Activated CD4-positive, alpha-beta T cell treated with anti-CD3 and anti-CD28 coated beads for 1 hour (primary cell): ENCODE measurements around the gene MKRN2.
"Not testable (repeated sequence)": the region's sequence is repeated elsewhere in the genome, so short reads cannot be mapped to it uniquely, and the experiment has no call there.

Experiments used
- DNase-seq: peaks from one replicate; pipeline ENCODE4 v3.0.0-alpha.2; 2020

MKRN2 gene, protein sequence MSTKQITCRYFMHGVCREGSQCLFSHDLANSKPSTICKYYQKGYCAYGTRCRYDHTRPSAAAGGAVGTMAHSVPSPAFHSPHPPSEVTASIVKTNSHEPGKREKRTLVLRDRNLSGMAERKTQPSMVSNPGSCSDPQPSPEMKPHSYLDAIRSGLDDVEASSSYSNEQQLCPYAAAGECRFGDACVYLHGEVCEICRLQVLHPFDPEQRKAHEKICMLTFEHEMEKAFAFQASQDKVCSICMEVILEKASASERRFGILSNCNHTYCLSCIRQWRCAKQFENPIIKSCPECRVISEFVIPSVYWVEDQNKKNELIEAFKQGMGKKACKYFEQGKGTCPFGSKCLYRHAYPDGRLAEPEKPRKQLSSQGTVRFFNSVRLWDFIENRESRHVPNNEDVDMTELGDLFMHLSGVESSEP

DNA sequence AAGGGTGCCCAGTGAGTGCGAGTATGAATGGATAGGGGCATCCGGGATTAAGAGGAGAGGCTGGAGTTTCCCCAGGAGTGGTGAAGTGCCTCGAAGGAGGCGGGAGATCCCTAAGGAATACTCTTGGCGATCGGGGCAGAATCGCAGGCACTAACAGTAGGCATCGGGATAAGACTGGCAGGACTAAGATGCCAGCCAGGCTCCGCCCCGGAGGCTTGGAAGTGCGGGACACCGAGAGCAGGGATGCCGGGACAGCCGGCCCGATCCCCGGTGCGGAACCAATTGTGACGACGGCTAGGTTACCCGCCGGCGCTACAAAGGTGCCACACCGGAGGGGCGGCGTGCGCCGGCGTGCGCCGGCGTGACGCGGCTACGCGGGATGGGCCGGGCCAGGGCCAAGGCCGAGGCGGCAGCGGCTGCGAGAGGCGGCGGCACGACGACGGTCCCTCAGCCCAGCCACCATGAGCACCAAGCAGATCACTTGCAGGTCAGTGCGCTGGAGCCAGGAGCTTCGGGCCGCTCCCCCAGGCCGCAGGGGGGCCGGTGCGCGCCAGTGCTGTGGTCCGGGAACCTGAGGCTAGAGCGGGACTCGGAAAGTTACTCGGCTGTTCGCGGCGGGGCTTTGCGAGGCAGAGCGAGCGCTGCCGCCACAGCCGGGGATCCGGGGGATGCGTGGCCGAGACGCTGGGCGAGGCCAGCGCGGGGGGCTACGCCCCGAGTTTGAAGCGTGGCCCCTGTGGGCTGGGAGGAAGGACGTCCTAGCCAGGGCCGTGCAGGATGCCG is at the start of gene MKRN2:
MKRN2 (plus strand) TSS at position 398 of the 783 bp plus-strand sequence; CDS start at position 462, 64 bp downstream.
- peak; percentile 81 for DNase-seq

DNA sequence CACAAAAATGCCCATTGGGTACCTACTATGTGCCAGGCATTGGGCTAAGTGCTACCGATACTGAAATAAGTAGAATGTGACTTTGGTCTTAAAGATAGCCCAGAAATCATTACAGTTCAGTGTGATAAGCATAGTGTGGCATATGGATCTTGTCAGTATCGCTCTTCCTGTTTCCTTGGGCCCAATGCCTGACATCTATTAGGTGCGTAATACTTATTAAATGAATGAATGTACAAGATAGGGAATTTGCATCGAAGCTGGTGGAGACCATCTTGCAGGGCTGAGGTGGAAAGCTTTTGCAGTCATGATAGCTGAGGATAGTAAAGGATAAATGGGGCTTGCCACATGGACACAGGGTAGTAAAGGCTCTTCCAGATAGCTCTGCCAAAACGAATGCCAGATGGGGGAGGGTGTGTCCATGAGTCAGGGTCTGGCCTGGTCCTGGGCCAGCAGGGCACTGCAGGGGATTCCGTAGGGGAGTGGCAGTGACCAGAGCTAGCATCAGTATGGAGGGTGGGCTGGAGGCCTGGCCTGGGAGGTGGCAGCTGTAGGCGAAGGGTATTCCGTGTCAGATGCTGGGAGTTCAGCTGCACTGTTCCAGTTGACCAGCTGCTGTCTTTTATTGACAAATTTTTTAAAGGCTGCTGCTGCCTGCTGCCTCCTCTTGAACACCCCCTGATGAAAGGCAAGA is 49.2 kb upstream of the MKRN2 start:
- DNase-seq = no peak

DNA sequence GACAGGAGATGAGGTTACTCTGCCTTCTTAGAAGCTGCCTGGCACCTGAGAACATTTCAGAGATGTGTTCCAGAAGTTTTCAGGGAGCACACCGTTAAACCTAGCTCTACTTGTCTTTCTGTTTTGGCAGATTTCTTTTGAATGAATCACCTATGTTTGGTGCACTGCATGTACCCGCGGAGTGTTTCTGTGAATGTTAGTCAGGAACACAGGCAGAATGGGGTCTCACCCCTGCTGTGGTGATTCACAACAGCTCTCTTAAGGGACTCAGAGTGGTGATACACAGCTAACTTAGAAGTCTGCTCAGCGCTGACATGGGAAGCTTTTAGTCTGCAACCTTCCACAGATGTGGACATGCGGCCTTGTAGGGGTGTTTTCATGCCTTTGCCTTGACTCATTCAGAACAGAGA is 48.6 kb upstream of the MKRN2 start:
- DNase-seq = no peak

- DNase-seq = no peak
Measured at GRCh38 chr3:12509466-12509865, 47.4 kb upstream of the MKRN2 start.

DNA sequence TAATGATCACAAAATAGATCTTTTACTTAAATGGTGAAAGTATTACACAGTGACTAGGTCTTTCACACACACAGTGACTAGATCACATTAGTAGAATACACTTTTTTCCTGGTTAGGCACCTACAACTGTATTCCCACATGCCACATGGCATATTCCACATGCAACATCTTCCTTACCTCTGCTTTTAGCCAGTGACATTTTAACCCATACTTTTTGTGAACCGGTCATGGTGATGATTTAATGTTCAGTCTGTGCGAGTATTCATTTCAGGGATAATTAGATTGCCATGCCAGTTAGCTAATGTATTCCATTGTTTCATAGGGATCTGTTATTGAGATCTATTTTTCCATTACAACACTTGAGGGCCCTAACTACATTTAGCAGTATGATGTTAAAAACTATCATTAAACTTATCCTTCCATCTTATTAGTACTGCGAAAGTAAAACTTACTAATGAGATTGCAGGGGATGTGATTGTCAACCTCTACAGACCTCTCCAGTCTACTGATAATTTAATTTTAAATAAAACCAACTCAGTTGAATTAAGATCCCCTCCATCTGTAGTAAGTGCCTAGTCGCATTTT is 44.3 kb upstream of the MKRN2 start:
- no peak for DNase-seq

GRCh38 chr3:12513694-12514446 is 43.0 kb upstream of the MKRN2 start:
- DNase-seq = no peak

- no peak for DNase-seq
Measured at GRCh38 chr3:12515631-12516030, 41.3 kb upstream of the MKRN2 start.

DNA sequence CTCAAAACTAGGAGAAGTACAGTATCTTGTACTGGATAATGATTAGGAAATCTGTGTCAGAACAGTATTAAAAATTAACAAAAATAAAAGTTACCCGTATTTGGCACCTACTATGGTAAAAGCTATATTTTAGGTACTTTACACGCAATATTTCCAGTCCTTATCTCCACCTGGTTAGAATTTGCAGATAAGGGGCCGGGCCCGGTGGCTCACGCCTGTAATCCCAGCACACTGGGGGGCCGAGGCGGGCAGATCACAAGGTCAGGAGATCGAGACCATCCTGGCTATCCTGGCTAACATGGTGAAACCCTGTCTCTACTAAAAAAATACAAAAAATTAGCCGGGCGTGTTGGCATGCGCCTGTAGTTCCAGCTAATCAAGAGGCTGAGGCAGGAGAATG is 40.0 kb upstream of the MKRN2 start:
- DNase-seq = no peak

DNA sequence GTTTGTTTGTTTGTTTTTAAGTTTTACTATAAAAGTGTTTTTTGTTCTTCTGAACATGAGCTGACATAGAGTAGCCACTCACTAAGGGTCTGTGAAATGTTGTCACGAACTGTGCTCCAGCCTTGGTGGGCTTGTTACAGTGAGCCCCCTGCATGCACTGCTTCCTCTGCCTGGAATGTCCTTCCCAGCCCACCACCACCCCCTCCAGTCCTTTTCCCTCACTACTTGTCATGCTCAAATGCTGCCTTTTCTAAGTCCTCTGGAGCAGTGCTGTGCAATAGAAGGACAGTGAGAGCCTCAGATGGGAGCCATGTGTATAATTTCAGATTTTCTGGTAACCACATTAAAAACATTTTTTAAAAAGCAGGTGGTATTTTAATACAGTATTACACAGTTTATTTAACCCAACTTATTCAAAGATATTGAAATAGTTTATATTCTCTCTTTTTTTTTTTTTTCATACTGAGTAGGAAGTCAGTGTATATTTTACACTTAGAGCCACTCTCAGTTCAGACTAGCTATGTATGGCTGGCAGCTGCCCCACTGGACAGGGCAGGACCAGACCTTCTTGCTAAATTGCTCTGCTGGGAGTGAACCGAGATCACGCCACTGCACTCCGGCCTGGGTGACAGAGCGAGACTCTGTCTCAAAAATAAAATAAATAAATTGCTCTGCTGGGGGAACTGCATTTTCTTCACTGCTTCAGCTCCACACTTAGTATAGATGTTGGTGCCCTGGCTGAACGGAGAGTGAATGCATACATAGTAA is 38.4 kb upstream of the MKRN2 start:
- DNase-seq = no peak

GRCh38 chr3:12521010-12521409 is 35.9 kb upstream of the MKRN2 start:
- DNase-seq = no peak

- no peak for DNase-seq
Measured at GRCh38 chr3:12522721-12523120, 34.2 kb upstream of the MKRN2 start.

DNA sequence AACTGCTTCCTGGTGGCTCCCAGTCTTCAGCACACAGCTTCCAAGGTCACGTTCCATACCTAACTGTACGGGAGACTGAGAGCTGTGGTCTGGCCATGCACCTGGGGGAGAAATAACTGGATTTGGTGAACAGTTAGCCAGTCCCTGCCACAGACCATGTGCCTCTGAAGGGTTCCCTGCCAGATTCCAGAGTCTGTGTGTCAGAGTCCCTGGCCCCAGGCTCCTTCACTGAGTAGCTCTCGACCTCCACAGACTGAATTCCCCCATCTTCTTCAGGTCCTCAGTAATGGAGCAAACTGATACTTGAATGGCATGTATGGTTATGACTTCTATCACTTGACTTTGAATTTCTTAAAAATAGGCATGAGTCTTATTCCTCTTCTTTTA is 29.1 kb upstream of the MKRN2 start:
- no peak for DNase-seq

DNA sequence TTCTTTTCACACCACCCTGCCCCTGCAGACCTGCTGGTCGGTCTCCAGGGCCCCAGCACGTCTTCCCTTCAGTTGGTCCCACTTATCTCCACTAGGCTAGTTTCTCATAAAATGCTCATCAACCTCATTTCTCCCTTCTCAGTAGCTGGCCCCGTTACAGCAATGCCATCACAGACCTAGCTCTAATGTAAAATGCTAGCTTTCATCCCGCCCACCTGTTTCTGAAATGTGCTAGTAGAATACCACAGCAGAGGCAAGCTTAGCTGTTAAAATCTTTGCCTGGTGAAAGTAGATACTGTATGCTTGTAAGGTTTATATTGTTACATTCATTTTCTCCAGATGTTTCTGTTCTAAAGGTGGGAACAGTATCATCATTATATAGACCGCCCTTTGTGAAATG is 24.7 kb upstream of the MKRN2 start:
- no peak for DNase-seq

GRCh38 chr3:12536423-12536822 is 20.5 kb upstream of the MKRN2 start:
- DNase-seq = no peak

DNA sequence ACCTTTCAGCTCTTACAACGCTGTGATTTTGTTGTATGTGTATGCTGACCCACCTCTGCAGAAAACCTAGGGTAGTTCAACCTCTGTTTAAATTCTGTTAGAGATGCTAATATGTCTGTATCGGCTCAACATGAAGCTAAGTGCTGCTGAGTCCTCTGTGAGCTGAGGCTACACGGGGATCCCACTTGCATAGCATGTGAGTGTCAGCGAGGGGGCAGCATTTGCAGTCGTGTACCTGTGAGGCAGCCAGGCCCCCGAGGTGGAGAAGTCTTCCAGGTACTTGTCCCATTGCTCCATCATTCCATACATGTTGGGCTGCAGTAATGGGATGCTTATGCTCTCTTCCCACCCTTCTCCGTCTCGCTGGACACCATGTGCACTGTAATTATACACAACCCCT is 15.3 kb upstream of the MKRN2 start:
- DNase-seq = no peak

DNA sequence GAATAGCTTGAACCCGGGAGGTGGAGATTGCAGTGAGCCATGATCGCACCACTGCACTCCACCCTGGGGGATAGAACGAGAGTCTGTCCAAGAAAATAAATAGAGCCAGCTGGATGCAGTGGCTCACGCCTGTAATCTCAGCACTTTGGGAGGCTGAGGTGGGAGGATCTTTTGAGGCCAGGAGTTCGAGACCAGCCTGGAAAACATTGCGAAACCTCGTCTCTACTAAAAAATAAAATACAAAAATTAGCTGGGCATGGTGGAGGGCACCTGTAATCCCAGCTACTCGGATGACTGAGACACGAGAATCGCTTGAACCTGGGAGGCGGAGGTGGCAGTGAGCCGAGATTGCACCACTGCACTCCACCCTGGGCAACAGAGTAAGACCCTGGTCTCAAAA is 13.4 kb upstream of the MKRN2 start:
- DNase-seq = not testable (repeated sequence)

DNA sequence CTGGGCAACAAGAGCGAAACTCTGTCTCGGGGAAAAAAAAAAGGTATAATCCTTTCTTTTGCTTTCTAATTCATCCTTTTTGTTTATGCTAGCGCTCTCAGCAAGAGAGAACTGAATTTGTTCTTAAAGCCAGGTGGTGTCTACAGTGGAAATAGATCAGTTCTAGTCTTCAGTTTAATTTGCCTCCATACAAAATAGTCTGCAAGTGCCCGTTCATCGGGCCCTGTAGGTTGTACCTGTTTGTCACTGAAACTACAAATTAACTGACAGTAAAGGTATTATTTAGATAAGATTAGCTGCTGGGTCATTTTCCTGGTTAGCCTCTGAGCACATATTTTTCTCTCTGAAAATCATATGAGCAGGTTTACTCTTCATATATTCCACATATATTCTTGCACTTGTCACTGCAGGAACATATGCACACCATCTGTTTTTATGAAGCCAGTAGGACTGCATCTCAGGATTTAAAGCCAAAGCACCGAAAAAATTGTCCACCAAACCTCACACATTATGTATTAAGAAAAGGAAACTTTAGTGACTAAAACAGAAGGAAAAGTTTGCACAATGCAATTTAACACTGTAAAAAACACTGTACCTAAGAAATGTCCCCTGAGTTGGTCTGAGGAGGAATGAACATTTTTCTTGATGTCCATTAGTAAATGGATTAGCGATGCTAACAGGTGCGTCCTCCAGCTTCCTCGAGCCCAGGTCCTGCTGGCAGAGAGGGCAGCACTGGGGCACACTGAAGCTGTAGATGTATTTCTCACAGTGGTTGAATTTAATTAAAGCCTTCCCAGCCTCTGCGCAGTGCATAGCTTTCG is 12.0 kb upstream of the MKRN2 start:
- no peak for DNase-seq

DNA sequence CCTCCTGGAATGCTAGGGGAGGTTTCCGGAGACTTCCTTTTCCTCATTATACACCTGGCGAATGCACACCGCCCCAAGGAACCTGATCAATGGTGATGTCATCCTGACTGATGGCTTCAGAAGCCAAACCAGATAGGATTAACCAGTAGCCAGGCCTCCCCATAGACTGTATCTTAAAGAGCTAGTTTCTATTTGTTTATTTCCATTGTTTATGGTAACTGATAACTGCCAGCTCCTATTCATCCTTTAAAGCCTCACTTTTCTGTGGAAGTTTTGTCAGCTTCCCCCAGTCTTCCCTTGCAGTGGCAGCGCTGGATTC is 11.5 kb upstream of the MKRN2 start, which contains the start of gene MKRN2OS:
MKRN2OS (minus strand) TSS at position 27 of the 319 bp plus-strand sequence. CDS start 35 bp downstream, outside the sequence.
- DNase-seq = no peak

- no peak for DNase-seq
Measured at GRCh38 chr3:12549971-12550760, 6.7 kb upstream of the MKRN2 start.

- DNase-seq = no peak
Measured at GRCh38 chr3:12553921-12554391, 2.9 kb upstream of the MKRN2 start.
